Lower leg skin (tissue), 4 donors: Measurements from ENCODE around the gene ATP9B. TPM values are rescaled to one million over a fixed set of nuclear protein-coding genes. Genes with fewer than 3 reads are reported as not detected.
A peak's percentile ranks its signal among the peaks of the same experiment; 100 is the strongest.

Source experiments
- DNase-seq, 2 donors: peaks; one replicate each; pipeline ENCODE4 v3.0.0-alpha.2; 2019; ENCODE audit warnings: low spot score in 2 of 2
- H3K4me3 ChIP-seq: fragments of 200-600 bp; sonication (generic); 2 replicates; pipeline ENCODE4 v1.5.1; 2017; ENCODE audit warnings: mild to moderate bottlenecking, low read depth; ENCODE audit not compliant: poor library complexity, severe bottlenecking
- POLR2A ChIP-seq, 2 donors: fragments of 450-650 bp; IDR thresholded peaks; one replicate each; pipeline ENCODE4 v1.6.1; 2016 to 2017; ENCODE audit warnings: antibody characterized with exemption in 2 of 2, mild to moderate bottlenecking in 1 of 2, moderate library complexity in 1 of 2
- WGBS, 2 donors: methylation state at CpG; one replicate each; pipeline ENCODE4 v1.1.5; 2018; 5-methylcytosine and 5-hydroxymethylcytosine counted together
- intact Hi-C: fragments of 100-400 bp; cut with DNase I; formaldehyde crosslinking; loops from one replicate; pipeline ENCODE4 v1.15.0; 2023; ENCODE audit warnings: low total_unique reads
- total RNA-seq, 4 donors: library from RNA; depleted of rRNA; stranded (reverse); fragments of >200 nt; gene quantifications; one replicate each; pipeline ENCODE4 v1.1.0, GENCODE V29; 2016
- TF ChIP-seq, protein P1 (sequence below), 3 donors: fragments of 450-650 bp; IDR thresholded peaks; one replicate each; pipeline ENCODE4 v1.5.1; 2016; ENCODE audit warnings: antibody characterized with exemption in 3 of 3, mild to moderate bottlenecking in 3 of 3, moderate library complexity in 2 of 3

ATP9B gene
- total RNA-seq, 4 donors from 2014 or later = 19.9 to 39.9 (median 26.0) TPM

GRCh38 chr18:79056827-79057367 lies 12.3 kb upstream of the ATP9B start:
- intact Hi-C loops = no loop called here
- TF ChIP-seq, protein P1, sequence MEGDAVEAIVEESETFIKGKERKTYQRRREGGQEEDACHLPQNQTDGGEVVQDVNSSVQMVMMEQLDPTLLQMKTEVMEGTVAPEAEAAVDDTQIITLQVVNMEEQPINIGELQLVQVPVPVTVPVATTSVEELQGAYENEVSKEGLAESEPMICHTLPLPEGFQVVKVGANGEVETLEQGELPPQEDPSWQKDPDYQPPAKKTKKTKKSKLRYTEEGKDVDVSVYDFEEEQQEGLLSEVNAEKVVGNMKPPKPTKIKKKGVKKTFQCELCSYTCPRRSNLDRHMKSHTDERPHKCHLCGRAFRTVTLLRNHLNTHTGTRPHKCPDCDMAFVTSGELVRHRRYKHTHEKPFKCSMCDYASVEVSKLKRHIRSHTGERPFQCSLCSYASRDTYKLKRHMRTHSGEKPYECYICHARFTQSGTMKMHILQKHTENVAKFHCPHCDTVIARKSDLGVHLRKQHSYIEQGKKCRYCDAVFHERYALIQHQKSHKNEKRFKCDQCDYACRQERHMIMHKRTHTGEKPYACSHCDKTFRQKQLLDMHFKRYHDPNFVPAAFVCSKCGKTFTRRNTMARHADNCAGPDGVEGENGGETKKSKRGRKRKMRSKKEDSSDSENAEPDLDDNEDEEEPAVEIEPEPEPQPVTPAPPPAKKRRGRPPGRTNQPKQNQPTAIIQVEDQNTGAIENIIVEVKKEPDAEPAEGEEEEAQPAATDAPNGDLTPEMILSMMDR (IDR thresholded peaks at IDR 0.05) = no peak
- no peak for TF ChIP-seq POLR2A (IDR thresholded peaks at IDR 0.05)
- 83 to 93% methylated on average over 8 to 9 of the region's 9 CpGs for WGBS, 2 donors
- H3K4me3 ChIP-seq = no peak overlapping the region
- no peak for DNase-seq

- 81 to 86% methylated on average over 2 of the region's 2 CpGs for whole genome bisulfite sequencing, 2 donors
- DNase-seq = no peak
- H3K4me3 ChIP-seq = no peak overlapping the region
- intact Hi-C loops = no loop called here
- TF ChIP-seq, protein P1 (IDR thresholded peaks at IDR 0.05) = no peak
- TF ChIP-seq POLR2A (IDR thresholded peaks at IDR 0.05) = no peak
Measured at GRCh38 chr18:79058007-79058406, 11.2 kb upstream of the ATP9B start.

- peak in 1 of 2 donors; percentile 28 for DNase-seq
Measured at GRCh38 chr18:79062806-79063205, 6.4 kb upstream of the ATP9B start.

DNA sequence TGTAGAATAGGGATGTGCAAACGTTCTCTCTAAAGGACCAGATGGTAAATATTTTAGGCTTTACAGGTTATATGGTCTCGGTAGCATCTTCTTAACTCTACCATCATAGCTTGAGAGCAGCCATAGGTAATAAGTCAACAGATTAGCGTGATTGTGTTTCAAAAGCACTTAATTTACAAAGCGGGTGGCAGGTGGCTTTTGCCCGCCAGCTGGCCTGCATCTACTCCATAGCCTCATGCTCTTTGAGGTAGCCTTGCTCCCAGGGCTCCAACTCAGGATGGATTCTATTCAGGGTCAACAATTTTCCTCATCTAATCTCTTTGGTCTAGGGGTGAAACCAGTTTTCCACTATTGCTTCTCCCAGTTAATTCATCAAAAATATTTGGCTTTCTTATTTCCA lies 5.0 kb upstream of the ATP9B start:
- WGBS, 2 donors = 80 to 83% methylated on average over 5 of the region's 5 CpGs
- TF ChIP-seq, protein P1 (IDR thresholded peaks at IDR 0.05) = no peak
- no peak for TF ChIP-seq POLR2A (IDR thresholded peaks at IDR 0.05)
- H3K4me3 ChIP-seq = no peak overlapping the region
- intact Hi-C loops = no loop called here
- DNase-seq = no peak

More at GRCh38 chr18:79062806-79063205, 6.4 kb upstream of the ATP9B start:
- TF ChIP-seq POLR2A (IDR thresholded peaks at IDR 0.05) = no peak
- TF ChIP-seq, protein P1 (IDR thresholded peaks at IDR 0.05) = no peak
- intact Hi-C loops = no loop called here
- no peak overlapping the region for H3K4me3 ChIP-seq
- 47 to 74% methylated on average over 9 of the region's 9 CpGs for WGBS, 2 donors

DNA sequence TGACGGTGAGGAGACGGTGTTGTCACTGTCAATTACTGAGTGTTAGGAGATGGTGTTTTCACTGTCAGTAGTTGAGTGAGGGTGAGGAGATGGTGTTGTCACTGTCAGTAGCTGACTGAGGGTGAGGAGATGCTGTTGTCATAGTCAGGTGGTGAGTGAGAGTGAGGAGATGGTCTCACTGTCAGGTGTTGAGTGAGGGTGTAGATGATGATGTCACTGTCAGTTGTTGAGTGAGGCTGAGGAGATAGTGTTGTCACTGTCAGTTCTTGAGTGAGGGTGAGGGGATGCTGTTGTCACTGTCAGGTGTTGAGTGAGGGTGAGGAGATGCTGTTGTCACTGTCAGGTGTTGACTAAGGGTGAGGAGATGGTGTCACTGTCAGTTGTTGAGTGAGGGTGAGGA lies 3.4 kb upstream of the ATP9B start:
- intact Hi-C loops = no loop called here
- DNase-seq = no peak
- WGBS, 2 donors = 86 to 95% methylated on average over 2 of the region's 2 CpGs
- no peak overlapping the region for H3K4me3 ChIP-seq
- TF ChIP-seq POLR2A (IDR thresholded peaks at IDR 0.05) = no peak
- TF ChIP-seq, protein P1 (IDR thresholded peaks at IDR 0.05) = no peak

GRCh38 chr18:79067611-79068010 lies 1.6 kb upstream of the ATP9B start:
- WGBS, 2 donors = 93 to 95% methylated on average over 4 of the region's 4 CpGs
- no peak for DNase-seq
- H3K4me3 ChIP-seq = no peak overlapping the region
- intact Hi-C loops = no loop called here
- no peak for TF ChIP-seq POLR2A (IDR thresholded peaks at IDR 0.05)
- TF ChIP-seq, protein P1 (IDR thresholded peaks at IDR 0.05) = no peak
